ENCODE results near the gene CCDC12. TPM values are rescaled to one million over a fixed set of nuclear protein-coding genes. Genes with fewer than 3 reads are reported as not detected.

Gene CCDC12
- total and polyA plus RNA-seq, 2 experiments from 2014 or later, result 17.4 to 43.8 TPM

DNA sequence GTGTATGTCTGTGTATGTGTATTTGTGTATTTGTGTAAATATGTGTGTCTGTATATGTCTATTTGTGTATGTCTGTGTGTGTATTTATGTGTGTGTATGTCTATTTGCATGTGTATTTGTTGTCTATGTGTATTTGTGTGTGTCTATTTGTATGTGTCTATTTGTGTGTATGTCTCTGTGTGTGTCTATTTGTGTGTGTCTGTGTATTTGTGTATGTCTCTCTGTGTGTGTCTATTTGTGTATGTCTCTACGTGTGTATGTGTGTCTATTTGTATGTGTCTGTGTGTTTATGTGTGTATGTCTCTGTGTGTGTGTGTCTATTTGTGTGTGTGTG lies 68.6 kb downstream of the CCDC12 start:
- H3K9me3 ChIP-seq (ENCODE audit: low read depth), result no peaks in the 10 kb centered on the region
- WGBS, 2 experiments (ENCODE audit: low coverage in 1 of 2, low lambda C conversion rate in 2 of 2, missing lambda C conversion rate in 2 of 2), result 3 to 7% methylated on average over 1 of the region's 1 CpG
- in situ Hi-C loops (cut with MboI), result no loop called here
- no peak for DNase-seq
- H3K27me3 ChIP-seq (replicated peaks; ENCODE audit: insufficient read depth), result no peaks in the 10 kb centered on the region
- no peak overlapping the region for H2AFZ ChIP-seq
- 0 out of 2 replicates have a peak overlapping the region, but pooled peaks have one; percentile 38 for H3K9ac ChIP-seq
- peaks cover 23% of the 10 kb centered on the region for H3K4me1 ChIP-seq (ENCODE audit: insufficient read depth)
- H3K36me3 ChIP-seq (ENCODE audit: low read depth), result no peaks in the 10 kb centered on the region
- H3F3A ChIP-seq (ENCODE audit: insufficient read depth), result peaks cover 15% of the 10 kb centered on the region
- no peaks in the 10 kb centered on the region for H3K79me2 ChIP-seq (ENCODE audit: insufficient read depth)
- H3K27ac ChIP-seq, result no peak overlapping the region
- no peak overlapping the region for H3K4me2 ChIP-seq (ENCODE audit: unreplicated experiment)
- H4K20me1 ChIP-seq (ENCODE audit: insufficient read depth), result no peaks in the 10 kb centered on the region
- H3K4me3 ChIP-seq, result no peak overlapping the region
- H3K9me2 ChIP-seq (ENCODE audit: insufficient read depth), result no peaks in the 10 kb centered on the region
- TF ChIP-seq EZH2phosphoT487 (IDR thresholded peaks at IDR 0.05; ENCODE audit: insufficient read depth, low read depth) (no peak), EZH2 (IDR thresholded peaks at IDR 0.05; ENCODE audit: insufficient read depth, poor library complexity, severe bottlenecking) (no peak)

DNA sequence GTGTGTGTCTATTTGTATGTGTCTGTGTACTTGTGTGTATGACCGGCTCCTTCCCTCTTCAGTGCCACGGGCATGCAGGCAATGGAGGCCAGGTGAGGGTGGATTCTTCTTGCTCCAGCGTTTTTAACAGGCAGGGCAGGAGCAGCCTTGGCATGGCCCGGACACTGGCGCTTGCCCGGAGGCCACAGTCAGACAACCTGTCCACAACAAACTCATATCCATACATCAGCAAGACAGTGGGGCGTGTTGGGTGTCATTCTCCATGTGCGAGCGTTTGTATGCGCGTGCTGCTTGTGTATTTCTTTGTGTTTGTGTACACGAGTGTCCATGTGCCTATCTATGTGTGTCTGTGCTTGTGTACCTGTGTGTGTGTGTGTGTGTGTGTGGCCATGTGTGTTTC lies 69.3 kb downstream of the CCDC12 start:
- Histone ChIP-seq H3K4me3 (no peak overlapping the region), H3K79me2 (ENCODE audit: insufficient read depth) (no peaks in the 10 kb centered on the region), H3K27ac (no peak overlapping the region), H2AFZ (no peak overlapping the region), H3F3A (ENCODE audit: insufficient read depth) (peaks cover 10% of the 10 kb centered on the region), H3K9me2 (ENCODE audit: insufficient read depth) (no peaks in the 10 kb centered on the region), H4K20me1 (ENCODE audit: insufficient read depth) (no peaks in the 10 kb centered on the region), H3K27me3 (replicated peaks; ENCODE audit: insufficient read depth) (no peaks in the 10 kb centered on the region), H3K9me3 (ENCODE audit: low read depth) (no peaks in the 10 kb centered on the region), H3K4me1 (ENCODE audit: insufficient read depth) (peaks cover 23% of the 10 kb centered on the region), H3K36me3 (ENCODE audit: low read depth) (no peaks in the 10 kb centered on the region), H3K4me2 (ENCODE audit: unreplicated experiment) (no peak overlapping the region), H3K9ac (no peak overlapping the region)
- WGBS, 2 experiments (ENCODE audit: low coverage in 1 of 2, low lambda C conversion rate in 2 of 2, missing lambda C conversion rate in 2 of 2), result 81 to 82% methylated on average over 12 of the region's 12 CpGs
- in situ Hi-C loops (cut with MboI), result no loop called here
- TF ChIP-seq EZH2 (IDR thresholded peaks at IDR 0.05; ENCODE audit: insufficient read depth, poor library complexity, severe bottlenecking), result no peak
- TF ChIP-seq EZH2phosphoT487 (IDR thresholded peaks at IDR 0.05; ENCODE audit: insufficient read depth, low read depth), result no peak
- no peak for DNase-seq

GRCh38 chr3:46906471-46907058 lies 70.0 kb downstream of the CCDC12 start:
- Histone ChIP-seq H3K9me3 (ENCODE audit: low read depth) (no peaks in the 10 kb centered on the region), H3K4me1 (ENCODE audit: insufficient read depth) (peaks cover 23% of the 10 kb centered on the region), H3K9me2 (ENCODE audit: insufficient read depth) (no peaks in the 10 kb centered on the region), H3K27ac (no peak overlapping the region), H3F3A (ENCODE audit: insufficient read depth) (peaks cover 9% of the 10 kb centered on the region), H3K36me3 (ENCODE audit: low read depth) (no peaks in the 10 kb centered on the region), H2AFZ (no peak overlapping the region), H3K4me2 (ENCODE audit: unreplicated experiment) (no peak overlapping the region), H3K79me2 (ENCODE audit: insufficient read depth) (no peaks in the 10 kb centered on the region), H3K27me3 (replicated peaks; ENCODE audit: insufficient read depth) (no peaks in the 10 kb centered on the region), H3K9ac (no peak overlapping the region), H3K4me3 (no peak overlapping the region), H4K20me1 (ENCODE audit: insufficient read depth) (no peaks in the 10 kb centered on the region)
- in situ Hi-C loops (cut with MboI), result no loop called here
- 39 to 44% methylated on average over 3 to 4 of the region's 4 CpGs for WGBS, 2 experiments (ENCODE audit: low coverage in 1 of 2, low lambda C conversion rate in 2 of 2, missing lambda C conversion rate in 2 of 2)
- DNase-seq, result no peak
- no peak for TF ChIP-seq EZH2 (IDR thresholded peaks at IDR 0.05; ENCODE audit: insufficient read depth, poor library complexity, severe bottlenecking)
- no peak for TF ChIP-seq EZH2phosphoT487 (IDR thresholded peaks at IDR 0.05; ENCODE audit: insufficient read depth, low read depth)

DNA sequence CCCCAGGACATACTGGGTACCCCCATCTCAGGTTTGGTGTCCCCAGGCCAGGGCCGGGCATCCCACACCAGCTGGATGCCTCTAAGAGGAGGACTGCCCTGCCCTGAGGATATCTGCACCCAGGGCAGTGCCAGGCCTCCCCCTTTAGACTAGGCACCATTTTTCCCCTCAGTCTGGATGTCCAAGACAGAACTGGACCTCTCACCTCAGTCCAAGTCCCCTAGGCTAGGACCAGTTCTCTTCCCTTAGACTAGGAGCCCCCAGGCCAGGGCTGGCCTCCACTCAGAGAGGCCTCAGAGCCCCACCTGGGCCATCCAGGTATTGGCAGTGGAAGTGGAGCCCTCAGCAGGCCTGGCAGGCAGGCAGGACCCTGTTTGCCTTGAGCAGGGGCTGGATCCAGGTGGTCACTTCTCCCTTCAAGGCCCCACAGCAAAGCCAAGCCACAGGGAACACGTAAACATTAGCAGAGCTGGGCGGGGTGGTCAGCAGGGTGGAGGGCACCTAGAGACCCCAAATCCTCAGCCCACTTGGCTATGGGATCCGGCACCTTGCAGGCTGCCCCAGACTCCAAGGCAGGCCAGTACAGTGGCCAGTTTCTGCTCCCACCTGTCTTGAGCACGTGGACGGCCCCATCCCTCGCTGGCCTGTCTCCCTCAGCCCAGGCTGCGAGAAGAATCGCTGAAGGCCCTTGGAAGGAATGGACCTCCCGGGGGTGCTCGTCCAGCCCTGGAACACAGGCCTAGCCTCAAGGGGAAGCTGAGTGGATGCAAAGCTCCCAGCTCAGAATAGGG lies 70.7 kb downstream of the CCDC12 start:
- WGBS, 2 experiments (ENCODE audit: low coverage in 1 of 2, low lambda C conversion rate in 2 of 2, missing lambda C conversion rate in 2 of 2), result 56 to 59% methylated on average over 10 to 11 of the region's 11 CpGs
- Histone ChIP-seq H3K36me3 (ENCODE audit: low read depth) (no peaks in the 10 kb centered on the region), H3K27me3 (replicated peaks; ENCODE audit: insufficient read depth) (no peaks in the 10 kb centered on the region), H3K9me2 (ENCODE audit: insufficient read depth) (no peaks in the 10 kb centered on the region), H3F3A (ENCODE audit: insufficient read depth) (peaks cover 8% of the 10 kb centered on the region; the same call in 1 of the 2 replicates), H3K4me2 (ENCODE audit: unreplicated experiment) (no peak overlapping the region), H3K9ac (no peak overlapping the region), H4K20me1 (ENCODE audit: insufficient read depth) (no peaks in the 10 kb centered on the region), H2AFZ (no peak overlapping the region), H3K9me3 (ENCODE audit: low read depth) (no peaks in the 10 kb centered on the region), H3K27ac (no peak overlapping the region), H3K4me1 (ENCODE audit: insufficient read depth) (peaks cover 23% of the 10 kb centered on the region), H3K4me3 (no peak overlapping the region), H3K79me2 (ENCODE audit: insufficient read depth) (no peaks in the 10 kb centered on the region)
- TF ChIP-seq EZH2 (IDR thresholded peaks at IDR 0.05; ENCODE audit: insufficient read depth, poor library complexity, severe bottlenecking) (no peak), EZH2phosphoT487 (IDR thresholded peaks at IDR 0.05; ENCODE audit: insufficient read depth, low read depth) (no peak)
- DNase-seq, result no peak
- in situ Hi-C loops (cut with MboI), result no loop called here

All from GM23248 (cell line).